HEK293T (cell line): ENCODE data around the gene DUOX1.

Experiments used
- BHLHE40 ChIP-seq: fragments of 450-650 bp; IDR thresholded peaks from 2 replicates; pipeline ENCODE4 v1.6.1; 2016; ENCODE audit warnings: mild to moderate bottlenecking, moderate library complexity, borderline replicate concordance
- ELF4 ChIP-seq: fragments of 450-650 bp; IDR thresholded peaks from 2 replicates; pipeline ENCODE4 v1.6.1; 2017; ENCODE audit warnings: antibody characterized with exemption
- HDGF ChIP-seq: fragments of 450-650 bp; IDR thresholded peaks from 2 replicates; pipeline ENCODE4 v1.6.1; 2017; ENCODE audit warnings: antibody characterized with exemption, borderline replicate concordance

DNA sequence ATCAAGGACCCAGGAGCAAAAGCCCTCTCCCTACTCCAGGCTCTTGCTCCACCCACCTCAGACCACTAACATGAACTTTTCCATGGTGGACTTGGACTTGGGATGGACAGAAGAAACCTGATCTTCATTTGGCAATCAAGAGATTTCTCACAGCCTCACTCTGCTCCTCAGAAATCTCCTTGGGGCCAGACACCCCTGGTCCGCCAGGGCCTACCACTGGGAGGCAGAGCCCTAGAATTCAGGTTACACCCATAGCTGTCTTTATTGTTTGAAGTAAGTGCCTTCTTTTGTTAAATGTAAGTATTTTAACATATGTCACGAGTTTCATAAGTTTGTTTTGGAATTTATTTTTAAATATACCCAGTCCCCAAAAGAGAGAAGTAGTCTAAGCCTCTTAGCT is 44.8 kb downstream of the DUOX1 start:
- no peak for TF ChIP-seq BHLHE40
- TF ChIP-seq HDGF, result no peak
- TF ChIP-seq ELF4, result no peak
